ENCODE results near the gene MT3. TPM values are rescaled to one million over a fixed set of nuclear protein-coding genes. Genes with fewer than 3 reads are reported as not detected.

The MT3 gene
- total RNA-seq, 6 experiments from 2014 or later = 0.62 TPM; not detected in 5

- Histone ChIP-seq H3K9me3 (no peaks in the 10 kb centered on the region), H3K27ac (peak overlapping the region in 2 of 3 donors; percentile 70 to 78), H3K27me3 (no peaks in the 10 kb centered on the region), H3K4me3 (peak overlapping the region in 2 of 3 donors; percentile 57 to 60), H3K36me3 (no peaks in the 10 kb centered on the region), H3K4me1 (peaks cover 0 to 30% (median 7%) of the 10 kb centered on the region in 4 donors)
- TF ChIP-seq CTCF (IDR thresholded peaks at IDR 0.05) (no peak), POLR2A (IDR thresholded peaks at IDR 0.05) (no peak)
- intact Hi-C loops (cut with DNase I) = no loop called here
- ATAC-seq (peak; percentile 3 to 38 (median 16)), DNase-seq (peak in 1 of 3 donors; percentile 56)
- WGBS (ENCODE audit: insufficient coverage, low coverage, low lambda C conversion rate, missing lambda C conversion rate) = 13% methylated on average over 1 of the region's 1 CpG
Measured at GRCh38 chr16:56639045-56639444, 49.7 kb downstream of the MT3 start.

- Histone ChIP-seq H3K9me3 (no peaks in the 10 kb centered on the region), H3K4me1 (peaks cover 0 to 37% (median 7%) of the 10 kb centered on the region in 4 donors), H3K27me3 (no peaks in the 10 kb centered on the region), H3K4me3 (no peak overlapping the region), H3K36me3 (no peaks in the 10 kb centered on the region), H3K27ac (no peak overlapping the region)
- WGBS (ENCODE audit: insufficient coverage, low coverage, low lambda C conversion rate, missing lambda C conversion rate) = 38% methylated on average over 1 of the region's 1 CpG
- TF ChIP-seq POLR2A (IDR thresholded peaks at IDR 0.05) = no peak
- no peak for TF ChIP-seq CTCF (IDR thresholded peaks at IDR 0.05)
- intact Hi-C loops (cut with DNase I) = no loop called here
- DNase-seq (no peak), ATAC-seq (no peak)
Measured at GRCh38 chr16:56640076-56640475, 50.7 kb downstream of the MT3 start.

Other genes with a start within 250 kb of the MT3 start
- gene AMFR, start 164.0 kb upstream of the MT3 start, total RNA-seq = 100 to 1,000 TPM in 4 of 6 experiments, 10 to 100 TPM in 2; 92.2 to 189 (median 137) TPM
- 10 to 100 TPM; 26.2 to 35.8 (median 30.3) TPM for gene NUDT21, start 138.2 kb upstream of the MT3 start, total RNA-seq
- 10 to 100 TPM; 12.2 to 32.0 (median 17.4) TPM for gene OGFOD1, start 138.0 kb upstream of the MT3 start, total RNA-seq
- gene BBS2, start 69.5 kb upstream of the MT3 start, total RNA-seq = 10 to 100 TPM in 4 of 6 experiments, 1 to 10 TPM in 2; 5.6 to 18.4 (median 10.5) TPM
- gene MT4, start 24.5 kb upstream of the MT3 start, total RNA-seq = not detected
- gene MT2A, start 19.1 kb downstream of the MT3 start, total RNA-seq = 1,000 to 10,000 TPM in 5 of 6 experiments, 100 to 1,000 TPM in 1; 946 to 4,033 (median 2,228) TPM
- gene MT1E, start 36.3 kb downstream of the MT3 start, total RNA-seq = 1,000 to 10,000 TPM in 2 of 6 experiments, 100 to 1,000 TPM in 4; 403 to 1,748 (median 691) TPM
- gene MT1M, start 43.1 kb downstream of the MT3 start, total RNA-seq = 100 to 1,000 TPM in 3 of 6 experiments, 10 to 100 TPM in 2, 1 to 10 TPM in 1; 8.6 to 569 (median 84.5) TPM
- 100 to 1,000 TPM in 3 of 6 experiments, 10 to 100 TPM in 3; 34.9 to 161 (median 110) TPM for gene MT1A, start 49.1 kb downstream of the MT3 start, total RNA-seq
- gene MT1B, start 62.4 kb downstream of the MT3 start, total RNA-seq = 1 to 10 TPM in 3 of 6 experiments, not detected in 3; 1.6 to 7.7 (median 2.2) TPM
- gene MT1F, start 68.4 kb downstream of the MT3 start, total RNA-seq = 100 to 1,000 TPM in 4 of 6 experiments, 10 to 100 TPM in 2; 10.1 to 934 (median 197) TPM
- 1,000 to 10,000 TPM in 4 of 6 experiments, 100 to 1,000 TPM in 2; 490 to 8,056 (median 1,365) TPM for gene MT1G, start 78.5 kb downstream of the MT3 start, total RNA-seq
- 1,000 to 10,000 TPM in 2 of 6 experiments, 100 to 1,000 TPM in 2, under 1 TPM in 1, not detected in 1; 0.74 to 1,258 (median 358) TPM for gene MT1H, start 80.3 kb downstream of the MT3 start, total RNA-seq
- 1,000 to 10,000 TPM in 4 of 6 experiments, 100 to 1,000 TPM in 2; 808 to 2,440 (median 1,620) TPM for gene MT1X, start 92.9 kb downstream of the MT3 start, total RNA-seq
- 10 to 100 TPM in 4 of 6 experiments, 1 to 10 TPM in 2; 8.3 to 17.0 (median 12.8) TPM for gene NUP93, start 140.6 kb downstream of the MT3 start, total RNA-seq

All from right lobe of liver (tissue), 6 donors.